Liver (tissue), 9 donors: ENCODE results near the gene DDHD1. TPM values are rescaled to one million over a fixed set of nuclear protein-coding genes. Genes with fewer than 3 reads are reported as not detected.
"Not testable (repeated sequence)": the region's sequence is repeated elsewhere in the genome, so short reads cannot be mapped to it uniquely, and the experiment has no call there.

Experiments
- DNase-seq: peaks from one replicate; pipeline ENCODE4 v3.0.0-alpha.2; 2017; ENCODE audit warnings: low spot score
- H3K27ac ChIP-seq, 2 donors: one replicate each; pipeline ENCODE4 v1.7.0; 2013; ENCODE audit warnings: inconsistent platforms in 2 of 2, low read length in 2 of 2, control low read depth in 1 of 2, low read depth in 1 of 2, mild to moderate bottlenecking in 1 of 2
- H3K27me3 ChIP-seq, 4 donors: one replicate each; pipeline versions ENCODE4 v1.6.1 to v1.7.0; 2013; ENCODE audit warnings: low read length in 3 of 4, inconsistent platforms in 1 of 4, mild to moderate bottlenecking in 1 of 4, moderate library complexity in 1 of 4; ENCODE audit not compliant: control insufficient read depth in 4 of 4, insufficient read depth in 4 of 4
- H3K36me3 ChIP-seq, 4 donors: one replicate each; pipeline versions ENCODE4 v1.6.1 to v1.7.0; 2013; ENCODE audit warnings: low read length in 3 of 4, mild to moderate bottlenecking in 3 of 4, low read depth in 1 of 4, moderate library complexity in 1 of 4; ENCODE audit not compliant: control insufficient read depth in 4 of 4, insufficient read depth in 3 of 4
- H3K4me1 ChIP-seq, 4 donors: one replicate each; pipeline versions ENCODE4 v1.6.1 to v1.7.0; 2013; ENCODE audit warnings: low read length in 3 of 4, mild to moderate bottlenecking in 3 of 4, moderate library complexity in 1 of 4; ENCODE audit not compliant: control insufficient read depth in 4 of 4, insufficient read depth in 4 of 4
- H3K4me3 ChIP-seq, 3 donors: one replicate each; pipeline versions ENCODE4 v1.6.1 to v1.7.0; 2013; ENCODE audit warnings: low read length in 3 of 3, control low read depth in 1 of 3, low read depth in 1 of 3, mild to moderate bottlenecking in 1 of 3
- H3K9ac ChIP-seq, 2 donors: one replicate each; pipeline ENCODE4 v1.7.0; 2013; ENCODE audit warnings: low read length in 2 of 2, mild to moderate bottlenecking in 2 of 2, moderate library complexity in 2 of 2, control low read depth in 1 of 2, low read depth in 1 of 2
- H3K9me3 ChIP-seq, 4 donors: one replicate each; pipeline versions ENCODE4 v1.6.1 to v1.7.0; 2013; ENCODE audit warnings: low read length in 3 of 4; ENCODE audit not compliant: control insufficient read depth in 4 of 4
- CTCF ChIP-seq: fragments of 150-350 bp; IDR thresholded peaks from 2 replicates; pipeline ENCODE4 v1.5.1; 2017; ENCODE audit warnings: improper control_type of control experiment, low read depth, low read length; ENCODE audit not compliant: missing input control
- EGR1 ChIP-seq, 2 donors: IDR thresholded peaks; 2 replicates each; pipeline ENCODE4 v1.6.1; 2016 to 2018; ENCODE audit warnings: antibody characterized with exemption in 2 of 2, low read depth in 2 of 2
- GABPA ChIP-seq, 2 donors: IDR thresholded peaks in 1 of 2; conservative IDR thresholded peaks in 1 of 2; 2 replicates each; pipeline ENCODE4 v1.6.1; 2016; ENCODE audit warnings: antibody characterized with exemption in 2 of 2, mild to moderate bottlenecking in 1 of 2, moderate library complexity in 1 of 2
- HNF4A ChIP-seq, 2 donors: conservative IDR thresholded peaks; 2 replicates each; pipeline ENCODE4 v1.6.1; 2016; ENCODE audit warnings: antibody characterized with exemption in 2 of 2, mild to moderate bottlenecking in 2 of 2
- JUND ChIP-seq, 2 donors: IDR thresholded peaks; 2 replicates each; pipeline ENCODE4 v1.6.1; 2016; ENCODE audit warnings: antibody characterized with exemption in 2 of 2
- MAX ChIP-seq: IDR thresholded peaks from 2 replicates; pipeline ENCODE4 v1.6.1; 2016; ENCODE audit warnings: antibody characterized with exemption
- NR2F2 ChIP-seq: IDR thresholded peaks from 2 replicates; pipeline ENCODE4 v1.6.1; 2016; ENCODE audit warnings: antibody characterized with exemption
- RAD21 ChIP-seq, 2 donors: IDR thresholded peaks; 2 replicates each; pipeline ENCODE4 v1.6.1; 2016; ENCODE audit warnings: antibody characterized with exemption in 2 of 2, mild to moderate bottlenecking in 2 of 2
- RXRA ChIP-seq, 2 donors: IDR thresholded peaks; 2 replicates each; pipeline ENCODE4 v1.6.1; 2017 to 2018; ENCODE audit warnings: antibody characterized with exemption in 2 of 2, mild to moderate bottlenecking in 1 of 2
- SP1 ChIP-seq: IDR thresholded peaks from 2 replicates; pipeline ENCODE4 v1.6.1; 2018; ENCODE audit warnings: antibody characterized with exemption, mild to moderate bottlenecking
- TAF1 ChIP-seq: conservative IDR thresholded peaks from 2 replicates; pipeline ENCODE4 v1.6.1; 2016; ENCODE audit warnings: antibody characterized with exemption, mild to moderate bottlenecking
- ZBTB33 ChIP-seq: IDR thresholded peaks from 2 replicates; pipeline ENCODE4 v1.6.1; 2016; ENCODE audit warnings: antibody characterized with exemption
- WGBS: extraction: QIAGEN DNeasy Blood & Tissue Kit; methylation state at CpG from one replicate; pipeline ENCODE4 v1.1.7; 2013; 5-methylcytosine and 5-hydroxymethylcytosine counted together
- polyA plus RNA-seq, 2 donors: library from polyadenylated mRNA; stranded (reverse) in 1 of 2; unstranded in 1 of 2; fragments of 200-250 nt in 1 of 2; fragments of >200 nt in 1 of 2; fragmentation: Nextera tagmentation in 1 of 2; extraction: Ambion mirVana in 1 of 2; gene quantifications; one replicate each; pipeline versions ENCODE4 v1.2.1 to v1.2.3, GENCODE V29; 2013 to 2015
- total RNA-seq, 2 donors: library from RNA; depleted of rRNA; stranded (reverse); fragments of >200 nt; gene quantifications; one replicate each; pipeline ENCODE4 v1.2.3, GENCODE V29; 2014
- donor health status: healthy.
- donor health status: healthy.
- donor health status: healthy.
- donor health status: healthy.
- donor health status: healthy.

Gene DDHD1
- total and polyA plus RNA-seq, 4 donors = 1.3 to 14.3 (median 5.2) TPM

GRCh38 chr14:53180272-53181221 lies 27.4 kb upstream of the DDHD1 start:
- H3K27me3 ChIP-seq = no peaks in the 10 kb centered on the region
- H3K27ac ChIP-seq = no peak overlapping the region
- H3K9ac ChIP-seq = no peak overlapping the region
- H3K36me3 ChIP-seq = no peaks in the 10 kb centered on the region
- no peak overlapping the region for H3K4me3 ChIP-seq
- H3K9me3 ChIP-seq = no peaks in the 10 kb centered on the region
- WGBS = 90% methylated on average over 13 of the region's 13 CpGs
- TF ChIP-seq GABPA (IDR thresholded peaks at IDR 0.05 in 1 of 2, conservative IDR thresholded peaks at IDR 0.05 in 1 of 2) (no peak), HNF4A (conservative IDR thresholded peaks at IDR 0.05) (no peak), JUND (IDR thresholded peaks at IDR 0.05) (no peak), RXRA (IDR thresholded peaks at IDR 0.05) (no peak), SP1 (no peak), NR2F2 (no peak), TAF1 (no peak), CTCF (no peak), RAD21 (IDR thresholded peaks at IDR 0.05) (no peak), ZBTB33 (no peak), EGR1 (IDR thresholded peaks at IDR 0.05; ENCODE audit: low read depth in 2 of 2) (no peak)
- no peaks in the 10 kb centered on the region for H3K4me1 ChIP-seq
- DNase-seq = no peak

GRCh38 chr14:53179486-53180005 lies 26.4 kb upstream of the DDHD1 start:
- not testable (repeated sequence) for H3K36me3 ChIP-seq, DNase-seq, H3K4me3 ChIP-seq, H3K9me3 ChIP-seq, H3K4me1 ChIP-seq, H3K27me3 ChIP-seq, H3K9ac ChIP-seq, H3K27ac ChIP-seq
- 70% methylated on average over 2 of the region's 2 CpGs for WGBS

- Histone ChIP-seq H3K9me3 (no peaks in the 10 kb centered on the region), H3K9ac (no peak overlapping the region), H3K27ac (no peak overlapping the region), H3K36me3 (no peaks in the 10 kb centered on the region), H3K4me1 (no peaks in the 10 kb centered on the region), H3K27me3 (no peaks in the 10 kb centered on the region), H3K4me3 (no peak overlapping the region)
- 85% methylated on average over 4 of the region's 4 CpGs for WGBS
- TF ChIP-seq TAF1 (no peak), ZBTB33 (no peak), MAX (no peak)
- no peak for DNase-seq
Measured at GRCh38 chr14:53175375-53175774, 22.3 kb upstream of the DDHD1 start.
